ENCODE data around the gene PATE1.
A peak's percentile ranks its signal among the peaks of the same experiment; 100 is the strongest.

The PATE1 gene

GRCh38 chr11:125772834-125773505 lies 26.9 kb downstream of the PATE1 start:
- H3K4me1 ChIP-seq (ENCODE audit: control insufficient read depth, insufficient read depth, low read depth, low read length): no peaks in the 10 kb centered on the region
- peak overlapping the region; percentile 39 for H3K9ac ChIP-seq (ENCODE audit: low read length)
- peak overlapping the region in 1 of 2 experiments; percentile 30 for H3K4me3 ChIP-seq (ENCODE audit: insufficient read depth in 1 of 2, low read depth in 1 of 2, low read length in 2 of 2)
- no peak overlapping the region for H2BK120ac ChIP-seq (ENCODE audit: low read depth, low read length)
- no peaks in the 10 kb centered on the region for H3K79me1 ChIP-seq (replicated peaks; ENCODE audit: low read length, poor library complexity, severe bottlenecking)
- no peak overlapping the region for H3K4me2 ChIP-seq (ENCODE audit: low read length, poor library complexity, severe bottlenecking)
- no peak overlapping the region for H2BK12ac ChIP-seq (ENCODE audit: low read length in 2 of 2)
- H3K27me3 ChIP-seq (ENCODE audit: control insufficient read depth in 1 of 2, insufficient read depth in 1 of 2, low read length in 2 of 2): peaks cover 8 to 20% of the 10 kb centered on the region in 2 experiments
- no peak for DNase-seq
- H3K36me3 ChIP-seq (ENCODE audit: control insufficient read depth in 1 of 2, insufficient read depth in 2 of 2, low read depth in 1 of 2, low read length in 2 of 2): no peaks in the 10 kb centered on the region
- H3K27ac ChIP-seq (ENCODE audit: low read length, poor library complexity, severe bottlenecking): no peak overlapping the region
- H3K23ac ChIP-seq (ENCODE audit: low read length in 2 of 2): no peak overlapping the region
- H2BK5ac ChIP-seq (ENCODE audit: low read depth, low read length, poor library complexity, severe bottlenecking): no peak overlapping the region
- no peak overlapping the region for H2AFZ ChIP-seq (ENCODE audit: low read depth, low read length)
- H3K18ac ChIP-seq (ENCODE audit: low read depth in 1 of 2, low read length in 2 of 2): no peak overlapping the region
- H2BK15ac ChIP-seq (ENCODE audit: low read depth, poor library complexity, severe bottlenecking): no peak overlapping the region
- H3K14ac ChIP-seq (ENCODE audit: low read length in 2 of 2): no peak overlapping the region
- H4K91ac ChIP-seq (ENCODE audit: low read length): no peak overlapping the region
- H4K8ac ChIP-seq (ENCODE audit: low read length): no peak overlapping the region
- H2AK5ac ChIP-seq (ENCODE audit: low read length, severe bottlenecking): no peak overlapping the region
- H3K9me3 ChIP-seq (ENCODE audit: control insufficient read depth, low read length): no peaks in the 10 kb centered on the region
- 74% methylated on average over 2 of the region's 3 CpGs for WGBS
- H3K4ac ChIP-seq (ENCODE audit: low read depth in 1 of 2, low read length in 2 of 2): no peak overlapping the region

GRCh38 chr11:125773516-125773915 lies 27.4 kb downstream of the PATE1 start:
- Histone ChIP-seq H3K27ac (ENCODE audit: low read length, poor library complexity, severe bottlenecking) (no peak overlapping the region), H3K27me3 (ENCODE audit: control insufficient read depth in 1 of 2, insufficient read depth in 1 of 2, low read length in 2 of 2) (peaks cover 8 to 20% of the 10 kb centered on the region in 2 experiments), H2BK120ac (ENCODE audit: low read depth, low read length) (no peak overlapping the region), H3K4me3 (ENCODE audit: insufficient read depth in 1 of 2, low read depth in 1 of 2, low read length in 2 of 2) (peak overlapping the region in 1 of 2 experiments; percentile 46), H3K79me1 (replicated peaks; ENCODE audit: low read length, poor library complexity, severe bottlenecking) (no peaks in the 10 kb centered on the region), H2BK12ac (ENCODE audit: low read length in 2 of 2) (no peak overlapping the region), H3K4ac (ENCODE audit: low read depth in 1 of 2, low read length in 2 of 2) (no peak overlapping the region), H3K9ac (ENCODE audit: low read length) (peak overlapping the region; percentile 39), H3K4me1 (ENCODE audit: control insufficient read depth, insufficient read depth, low read depth, low read length) (no peaks in the 10 kb centered on the region), H3K14ac (ENCODE audit: low read length in 2 of 2) (no peak overlapping the region), H4K91ac (ENCODE audit: low read length) (no peak overlapping the region), H3K23ac (ENCODE audit: low read length in 2 of 2) (no peak overlapping the region), H3K9me3 (ENCODE audit: control insufficient read depth, low read length) (no peaks in the 10 kb centered on the region), H4K8ac (ENCODE audit: low read length) (no peak overlapping the region), H3K4me2 (ENCODE audit: low read length, poor library complexity, severe bottlenecking) (no peak overlapping the region), H2AFZ (ENCODE audit: low read depth, low read length) (no peak overlapping the region), H2BK5ac (ENCODE audit: low read depth, low read length, poor library complexity, severe bottlenecking) (no peak overlapping the region), H2BK15ac (ENCODE audit: low read depth, poor library complexity, severe bottlenecking) (no peak overlapping the region), H3K36me3 (ENCODE audit: control insufficient read depth in 1 of 2, insufficient read depth in 2 of 2, low read depth in 1 of 2, low read length in 2 of 2) (no peaks in the 10 kb centered on the region), H3K18ac (ENCODE audit: low read depth in 1 of 2, low read length in 2 of 2) (no peak overlapping the region), H2AK5ac (ENCODE audit: low read length, severe bottlenecking) (no peak overlapping the region)
- 64% methylated on average over 3 of the region's 3 CpGs for WGBS
- DNase-seq: no peak

GRCh38 chr11:125777309-125777708 lies 31.2 kb downstream of the PATE1 start:
- no peak overlapping the region for H3K27ac ChIP-seq (ENCODE audit: low read length, poor library complexity, severe bottlenecking)
- H3K36me3 ChIP-seq (ENCODE audit: control insufficient read depth in 1 of 2, insufficient read depth in 2 of 2, low read depth in 1 of 2, low read length in 2 of 2): no peaks in the 10 kb centered on the region
- no peak overlapping the region for H2AFZ ChIP-seq (ENCODE audit: low read depth, low read length)
- H2BK15ac ChIP-seq (ENCODE audit: low read depth, poor library complexity, severe bottlenecking): no peak overlapping the region
- H3K23ac ChIP-seq (ENCODE audit: low read length in 2 of 2): no peak overlapping the region
- H4K8ac ChIP-seq (ENCODE audit: low read length): no peak overlapping the region
- H3K14ac ChIP-seq (ENCODE audit: low read length in 2 of 2): no peak overlapping the region
- H3K4me3 ChIP-seq (ENCODE audit: insufficient read depth in 1 of 2, low read depth in 1 of 2, low read length in 2 of 2): no peak overlapping the region
- WGBS: 76% methylated on average over 3 of the region's 5 CpGs
- H3K9me3 ChIP-seq (ENCODE audit: control insufficient read depth, low read length): no peaks in the 10 kb centered on the region
- no peaks in the 10 kb centered on the region for H3K4me1 ChIP-seq (ENCODE audit: control insufficient read depth, insufficient read depth, low read depth, low read length)
- H3K4ac ChIP-seq (ENCODE audit: low read depth in 1 of 2, low read length in 2 of 2): no peak overlapping the region
- no peak overlapping the region for H2BK120ac ChIP-seq (ENCODE audit: low read depth, low read length)
- H2AK5ac ChIP-seq (ENCODE audit: low read length, severe bottlenecking): no peak overlapping the region
- H3K4me2 ChIP-seq (ENCODE audit: low read length, poor library complexity, severe bottlenecking): no peak overlapping the region
- H2BK5ac ChIP-seq (ENCODE audit: low read depth, low read length, poor library complexity, severe bottlenecking): no peak overlapping the region
- no peak overlapping the region for H4K91ac ChIP-seq (ENCODE audit: low read length)
- DNase-seq: no peak
- no peak overlapping the region for H3K18ac ChIP-seq (ENCODE audit: low read depth in 1 of 2, low read length in 2 of 2)
- H2BK12ac ChIP-seq (ENCODE audit: low read length in 2 of 2): no peak overlapping the region
- H3K27me3 ChIP-seq (ENCODE audit: control insufficient read depth in 1 of 2, insufficient read depth in 1 of 2, low read length in 2 of 2): peaks cover 0 to 7% of the 10 kb centered on the region in 2 experiments
- no peaks in the 10 kb centered on the region for H3K79me1 ChIP-seq (replicated peaks; ENCODE audit: low read length, poor library complexity, severe bottlenecking)
- H3K9ac ChIP-seq (ENCODE audit: low read length): no peak overlapping the region

GRCh38 chr11:125778728-125779127 lies 32.6 kb downstream of the PATE1 start, which contains the start of gene PATE2:
Gene PATE2, minus strand, starts transcription at chr11:125778828. Its CDS starts 55 bp downstream, at chr11:125778773.
- no peak within 1 kb of the TSS for H4K91ac ChIP-seq (ENCODE audit: low read length)
- H2BK12ac ChIP-seq (ENCODE audit: low read length in 2 of 2): no peak within 1 kb of the TSS
- H3K4me3 ChIP-seq (ENCODE audit: insufficient read depth in 1 of 2, low read depth in 1 of 2, low read length in 2 of 2): no peak within 1 kb of the TSS
- H3K27me3 ChIP-seq (ENCODE audit: control insufficient read depth in 1 of 2, insufficient read depth in 1 of 2, low read length in 2 of 2): peaks cover 0 to 7% of the 10 kb centered on the region in 2 experiments
- no peak within 1 kb of the TSS for H3K9ac ChIP-seq (ENCODE audit: low read length)
- H3K18ac ChIP-seq (ENCODE audit: low read depth in 1 of 2, low read length in 2 of 2): no peak within 1 kb of the TSS
- no peak within 1 kb of the TSS for H3K4me2 ChIP-seq (ENCODE audit: low read length, poor library complexity, severe bottlenecking)
- H2BK5ac ChIP-seq (ENCODE audit: low read depth, low read length, poor library complexity, severe bottlenecking): no peak within 1 kb of the TSS
- H3K14ac ChIP-seq (ENCODE audit: low read length in 2 of 2): no peak within 1 kb of the TSS
- H4K8ac ChIP-seq (ENCODE audit: low read length): no peak within 1 kb of the TSS
- H2AK5ac ChIP-seq (ENCODE audit: low read length, severe bottlenecking): no peak within 1 kb of the TSS
- H3K27ac ChIP-seq (ENCODE audit: low read length, poor library complexity, severe bottlenecking): no peak within 1 kb of the TSS
- no peaks in the 10 kb centered on the region for H3K4me1 ChIP-seq (ENCODE audit: control insufficient read depth, insufficient read depth, low read depth, low read length)
- H2BK120ac ChIP-seq (ENCODE audit: low read depth, low read length): no peak within 1 kb of the TSS
- DNase-seq: no peak
- no peaks in the 10 kb centered on the region for H3K79me1 ChIP-seq (replicated peaks; ENCODE audit: low read length, poor library complexity, severe bottlenecking)
- H3K4ac ChIP-seq (ENCODE audit: low read depth in 1 of 2, low read length in 2 of 2): no peak within 1 kb of the TSS
- H2AFZ ChIP-seq (ENCODE audit: low read depth, low read length): no peak within 1 kb of the TSS
- H3K36me3 ChIP-seq (ENCODE audit: control insufficient read depth in 1 of 2, insufficient read depth in 2 of 2, low read depth in 1 of 2, low read length in 2 of 2): no peaks in the 10 kb centered on the region
- no peak within 1 kb of the TSS for H2BK15ac ChIP-seq (ENCODE audit: low read depth, poor library complexity, severe bottlenecking)
- no peak within 1 kb of the TSS for H3K23ac ChIP-seq (ENCODE audit: low read length in 2 of 2)
- no peaks in the 10 kb centered on the region for H3K9me3 ChIP-seq (ENCODE audit: control insufficient read depth, low read length)
